Transverse colon (tissue), 4 donors: ENCODE results near the gene EHF. TPM values are rescaled to one million over a fixed set of nuclear protein-coding genes. Genes with fewer than 3 reads are reported as not detected.
A peak's percentile ranks its signal among the peaks of the same experiment; 100 is the strongest.

ENCODE experiments used
- DNase-seq: peaks from one replicate; pipeline ENCODE4 v3.0.0-alpha.2; 2019
- H3K27ac ChIP-seq, 4 donors: fragments of 200-600 bp; sonication (generic); 2 replicates each; pipeline ENCODE4 v1.5.1; 2016 to 2018; ENCODE audit warnings: inconsistent platforms in 4 of 4
- H3K27me3 ChIP-seq: fragments of 200-600 bp; sonication (generic); 2 replicates; pipeline ENCODE4 v1.5.1; 2017; ENCODE audit warnings: inconsistent platforms
- H3K36me3 ChIP-seq, 4 donors: fragments of 200-600 bp; sonication (generic); 2 replicates each; pipeline ENCODE4 v1.5.1; 2017 to 2019; ENCODE audit warnings: inconsistent platforms in 4 of 4
- H3K4me1 ChIP-seq, 4 donors: fragments of 200-600 bp; sonication (generic); 2 replicates each; pipeline ENCODE4 v1.5.1; 2017 to 2020; ENCODE audit warnings: inconsistent platforms in 4 of 4
- H3K4me3 ChIP-seq, 4 donors: fragments of 200-600 bp; sonication (generic); 1 replicate in 1 of 4; 2 replicates in 3 of 4; pipeline versions ENCODE4 v1.5.1 to v1.6.1; 2017 to 2019; ENCODE audit warnings: inconsistent platforms in 4 of 4
- H3K9me3 ChIP-seq, 2 donors: fragments of 200-600 bp; sonication (generic); 2 replicates each; pipeline ENCODE4 v1.5.1; 2017 to 2019; ENCODE audit warnings: inconsistent platforms in 2 of 2
- EP300 ChIP-seq: sonication (generic); formaldehyde crosslinking; IDR thresholded peaks from one replicate; pipeline ENCODE4 v1.6.1; 2017; ENCODE audit warnings: antibody characterized with exemption, low read depth
- POLR2A ChIP-seq: fragments of 450-650 bp; IDR thresholded peaks from one replicate; pipeline ENCODE4 v1.6.1; 2016; ENCODE audit warnings: antibody characterized with exemption, mild to moderate bottlenecking, moderate library complexity
- POLR2AphosphoS5 ChIP-seq, 3 donors: sonication (generic); formaldehyde crosslinking; IDR thresholded peaks; one replicate each; pipeline ENCODE4 v1.6.1; 2016; ENCODE audit warnings: antibody characterized with exemption in 3 of 3
- WGBS, 2 donors: methylation state at CpG; one replicate each; pipeline ENCODE4 v1.1.5; 2018; ENCODE audit warnings: low coverage in 1 of 2; 5-methylcytosine and 5-hydroxymethylcytosine counted together
- in situ Hi-C, 4 donors: fragments of 200-750 bp; cut with MboI; loops; one replicate each; pipeline versions ENCODE4 v1.15.0 to v1.15.1; 2017; ENCODE audit warnings: low sequenced_read_pairs in 3 of 4, low pct_ligation_motif_present in 1 of 4, low pct_unique_long_range_greater_than_20kb in 1 of 4
- intact Hi-C: fragments of 100-400 bp; cut with DNase I; formaldehyde crosslinking; loops from one replicate; pipeline ENCODE4 v1.15.1; 2023; ENCODE audit warnings: low total_unique reads
- total RNA-seq, 4 donors: library from RNA; depleted of rRNA; stranded (reverse); fragments of >200 nt; gene quantifications; one replicate each; pipeline ENCODE4 v1.1.0, GENCODE V29; 2016
- TF ChIP-seq, protein P1 (sequence below), 5 experiments: fragments of 200-600 bp in 3 of 5; fragments of 450-650 bp in 2 of 5; sonication (generic) in 3 of 5; IDR thresholded peaks; 1 replicate in 2 of 5; 2 replicates in 3 of 5; pipeline ENCODE4 v1.5.1; 2016 to 2017; ENCODE audit warnings: antibody characterized with exemption in 5 of 5, inconsistent platforms in 3 of 5, mild to moderate bottlenecking in 2 of 5, moderate library complexity in 1 of 5

Gene EHF
- total RNA-seq, 4 donors from 2014 or later: 206 to 406 (median 262) TPM

DNA sequence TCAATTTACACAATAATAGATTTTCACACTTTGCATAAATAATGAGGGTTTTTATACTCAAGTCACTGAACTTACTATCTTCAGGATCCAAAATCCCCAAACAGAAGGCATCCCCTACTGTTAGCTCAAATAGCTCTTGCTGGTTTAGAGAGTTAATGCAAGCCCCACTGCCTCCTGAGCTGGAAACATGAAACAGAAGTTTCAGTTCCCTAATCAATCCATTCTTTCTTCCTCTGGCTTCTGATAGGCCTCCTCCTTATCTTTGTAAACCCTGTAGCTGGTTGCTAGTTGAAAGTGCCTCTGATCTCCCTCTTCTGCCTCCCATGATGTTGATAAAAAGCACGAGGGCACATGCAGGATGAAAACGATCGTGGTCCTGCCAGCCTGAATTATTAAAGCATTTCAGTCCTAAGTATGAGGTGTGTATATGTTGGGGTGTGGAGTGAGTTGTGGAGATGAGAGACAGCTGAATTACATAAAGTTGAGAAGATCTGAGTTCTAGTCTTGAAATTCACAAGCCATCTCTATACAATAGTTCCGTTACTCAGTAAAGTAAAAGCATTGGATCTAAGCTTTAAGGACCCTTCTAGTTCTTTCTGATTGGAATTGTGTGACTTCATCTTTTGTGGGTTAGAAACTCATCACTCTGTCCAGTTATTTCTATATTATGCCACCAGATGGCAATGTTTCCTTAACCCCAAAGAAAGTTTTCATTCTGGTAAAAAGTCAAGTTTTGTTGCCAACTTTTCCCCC lies 35.0 kb upstream of the EHF start:
- 7 to 10% methylated on average over 3 to 4 of the region's 4 CpGs for WGBS, 2 donors
- in situ Hi-C loops: loop anchor here (10.0 to 25.0 kb wide), 6 partner anchors 299 to 826 kb away; partner anchors contain the start of gene SLC1A2 (in 1 of the 4)
- TF ChIP-seq POLR2A: no peak
- TF ChIP-seq, protein P1, sequence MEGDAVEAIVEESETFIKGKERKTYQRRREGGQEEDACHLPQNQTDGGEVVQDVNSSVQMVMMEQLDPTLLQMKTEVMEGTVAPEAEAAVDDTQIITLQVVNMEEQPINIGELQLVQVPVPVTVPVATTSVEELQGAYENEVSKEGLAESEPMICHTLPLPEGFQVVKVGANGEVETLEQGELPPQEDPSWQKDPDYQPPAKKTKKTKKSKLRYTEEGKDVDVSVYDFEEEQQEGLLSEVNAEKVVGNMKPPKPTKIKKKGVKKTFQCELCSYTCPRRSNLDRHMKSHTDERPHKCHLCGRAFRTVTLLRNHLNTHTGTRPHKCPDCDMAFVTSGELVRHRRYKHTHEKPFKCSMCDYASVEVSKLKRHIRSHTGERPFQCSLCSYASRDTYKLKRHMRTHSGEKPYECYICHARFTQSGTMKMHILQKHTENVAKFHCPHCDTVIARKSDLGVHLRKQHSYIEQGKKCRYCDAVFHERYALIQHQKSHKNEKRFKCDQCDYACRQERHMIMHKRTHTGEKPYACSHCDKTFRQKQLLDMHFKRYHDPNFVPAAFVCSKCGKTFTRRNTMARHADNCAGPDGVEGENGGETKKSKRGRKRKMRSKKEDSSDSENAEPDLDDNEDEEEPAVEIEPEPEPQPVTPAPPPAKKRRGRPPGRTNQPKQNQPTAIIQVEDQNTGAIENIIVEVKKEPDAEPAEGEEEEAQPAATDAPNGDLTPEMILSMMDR (IDR thresholded peaks at IDR 0.05): peak; percentile 64 to 82 (median 68)
- Histone ChIP-seq H3K4me1 (peaks cover 3 to 24% (median 6%) of the 10 kb centered on the region in 4 donors), H3K9me3 (no peaks in the 10 kb centered on the region), H3K27ac (peak overlapping the region in 3 of 4 donors; percentile 9 to 48 (median 32)), H3K27me3 (no peaks in the 10 kb centered on the region), H3K36me3 (no peaks in the 10 kb centered on the region), H3K4me3 (no peak overlapping the region)
- no peak for DNase-seq
- intact Hi-C loops: loop anchor here (10.0 kb wide), 1 partner anchor 809 kb away; no protein-coding TSS in a partner anchor

DNA sequence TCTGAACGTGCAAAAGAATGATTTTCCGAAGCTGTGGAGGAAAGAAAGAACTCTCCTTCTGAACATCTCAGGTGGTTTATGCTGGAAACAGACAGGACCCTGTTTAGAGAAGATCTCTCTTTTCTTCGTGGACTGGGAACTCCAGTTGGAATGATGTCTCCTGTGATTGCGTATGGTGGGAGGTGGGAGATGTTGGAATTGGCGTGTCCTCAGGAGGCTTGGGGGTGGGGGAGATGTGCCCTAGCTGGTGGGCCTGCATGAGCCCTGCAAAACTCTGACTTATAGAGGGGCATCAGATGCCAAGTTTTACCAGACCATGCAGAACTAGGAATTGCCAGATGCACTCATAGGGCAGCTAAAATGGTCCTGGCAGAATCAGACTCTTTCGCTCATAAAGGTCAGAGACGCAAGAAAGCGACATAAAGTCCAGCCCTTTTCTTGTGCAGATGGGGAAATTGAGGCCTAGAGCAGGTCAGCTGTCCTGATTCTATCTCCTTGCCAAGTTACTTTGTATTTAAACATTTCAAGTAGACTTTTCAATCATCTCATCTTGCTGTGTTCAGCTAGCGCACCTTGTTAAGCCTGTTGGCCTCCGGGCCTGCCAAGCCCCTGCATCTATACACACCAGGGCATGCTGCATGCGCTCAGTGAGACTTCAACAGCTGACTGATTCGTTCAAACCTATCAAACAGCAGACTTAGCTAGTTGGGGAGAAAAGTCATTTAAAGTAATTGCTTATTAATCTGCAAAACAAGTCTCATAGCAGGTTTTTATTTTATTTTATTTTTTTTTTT lies 34.2 kb upstream of the EHF start:
- DNase-seq: no peak
- WGBS, 2 donors: 53 to 55% methylated on average over 11 to 12 of the region's 12 CpGs
- in situ Hi-C loops (loop anchor here (10.0 to 25.0 kb wide), 6 partner anchors 298 to 826 kb away; partner anchors contain the start of gene SLC1A2 (in 1 of the 4)), intact Hi-C loops (loop anchor here (10.0 kb wide), 1 partner anchor 808 kb away; no protein-coding TSS in a partner anchor)
- Histone ChIP-seq H3K4me1 (peaks cover 3 to 24% (median 6%) of the 10 kb centered on the region in 4 donors), H3K4me3 (no peak overlapping the region), H3K36me3 (no peaks in the 10 kb centered on the region), H3K9me3 (no peaks in the 10 kb centered on the region), H3K27ac (peak overlapping the region in 3 of 4 donors; percentile 5 to 48 (median 32)), H3K27me3 (no peaks in the 10 kb centered on the region)
- TF ChIP-seq EP300 (no peak), POLR2AphosphoS5 (IDR thresholded peaks at IDR 0.05) (no peak), POLR2A (no peak)
- TF ChIP-seq, protein P1 (IDR thresholded peaks at IDR 0.05): peak in 1 of 5 experiments; percentile 18

DNA sequence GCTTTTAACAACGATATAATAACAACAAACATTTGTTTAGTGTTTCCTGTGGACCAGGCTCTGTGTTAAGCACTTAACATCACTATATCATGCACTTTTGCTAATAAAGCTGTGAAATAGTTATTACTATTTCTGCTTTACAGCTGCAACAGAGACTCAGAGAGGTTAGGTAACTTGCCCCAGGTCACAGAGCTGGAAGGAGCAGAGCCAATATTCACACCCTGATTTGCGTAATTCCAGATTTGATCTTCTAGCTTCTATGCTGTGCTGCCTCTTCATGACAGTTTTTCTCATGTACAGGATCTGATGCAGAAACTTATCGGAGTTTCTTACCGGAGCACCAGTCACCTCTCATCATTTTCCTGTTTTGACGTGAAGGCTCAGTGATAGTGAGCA lies 33.6 kb upstream of the EHF start:
- 81 to 89% methylated on average over 4 to 5 of the region's 5 CpGs for WGBS, 2 donors
- no peaks in the 10 kb centered on the region for H3K36me3 ChIP-seq
- intact Hi-C loops: loop anchor here (10.0 kb wide), 1 partner anchor 808 kb away; no protein-coding TSS in a partner anchor
- H3K27me3 ChIP-seq: no peaks in the 10 kb centered on the region
- no peak for TF ChIP-seq POLR2A
- TF ChIP-seq, protein P1 (IDR thresholded peaks at IDR 0.05): no peak
- no peak for TF ChIP-seq POLR2AphosphoS5 (IDR thresholded peaks at IDR 0.05)
- no peak for TF ChIP-seq EP300
- DNase-seq: no peak
- no peaks in the 10 kb centered on the region for H3K9me3 ChIP-seq
- peak overlapping the region in 1 of 4 donors; percentile 32 for H3K27ac ChIP-seq
- H3K4me1 ChIP-seq: peaks cover 3 to 24% (median 6%) of the 10 kb centered on the region in 4 donors
- no peak overlapping the region for H3K4me3 ChIP-seq
- in situ Hi-C loops: loop anchor here (10.0 to 25.0 kb wide), 6 partner anchors 298 to 825 kb away; partner anchors contain the start of gene SLC1A2 (in 1 of the 4)

DNA sequence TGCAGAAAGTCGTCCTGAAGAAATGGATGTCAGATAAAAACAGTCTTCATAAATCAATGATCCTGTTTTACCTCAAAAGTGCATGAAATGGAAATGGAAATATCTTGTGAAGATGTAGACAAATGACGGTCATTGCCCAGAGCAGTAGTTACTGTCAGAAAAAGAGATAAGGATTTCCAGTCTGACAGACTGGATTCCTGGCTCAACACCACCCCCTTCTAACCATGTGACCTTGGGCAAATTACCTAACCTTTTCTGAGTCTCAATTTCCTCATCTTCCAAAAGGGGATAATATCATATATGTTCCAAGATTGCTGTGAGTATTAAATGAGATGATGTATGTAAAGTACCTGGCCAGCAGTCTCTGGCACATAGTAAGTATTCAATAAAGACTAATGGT lies 32.9 kb upstream of the EHF start:
- Histone ChIP-seq H3K9me3 (no peaks in the 10 kb centered on the region), H3K27ac (no peak overlapping the region), H3K36me3 (no peaks in the 10 kb centered on the region), H3K4me1 (peaks cover 3 to 24% (median 6%) of the 10 kb centered on the region in 4 donors), H3K4me3 (no peak overlapping the region), H3K27me3 (no peaks in the 10 kb centered on the region)
- in situ Hi-C loops (loop anchor here (10.0 to 25.0 kb wide), 6 partner anchors 297 to 824 kb away; partner anchors contain the start of gene SLC1A2 (in 1 of the 4)), intact Hi-C loops (loop anchor here (10.0 kb wide), 1 partner anchor 807 kb away; no protein-coding TSS in a partner anchor)
- WGBS, 2 donors: 60% methylated on average over 2 of the region's 2 CpGs
- no peak for DNase-seq
- TF ChIP-seq EP300 (no peak), POLR2AphosphoS5 (IDR thresholded peaks at IDR 0.05) (no peak), POLR2A (no peak)
- TF ChIP-seq, protein P1 (IDR thresholded peaks at IDR 0.05): no peak
